Upper lobe of left lung (tissue), 4 donors: Measurements from ENCODE around the gene PRDM16.

Experiments used
- CTCF ChIP-seq, 6 experiments: fragments of 450-650 bp in 4 of 6; fragments of 200-600 bp in 2 of 6; sonication (generic) in 2 of 6; IDR thresholded peaks; one replicate each; pipeline ENCODE4 v1.5.1; 2016 to 2019; ENCODE audit warnings: antibody characterized with exemption in 6 of 6
- POLR2A ChIP-seq, 4 donors: fragments of 450-650 bp; IDR thresholded peaks; one replicate each; pipeline ENCODE4 v1.5.1; 2016 to 2017; ENCODE audit warnings: antibody characterized with exemption in 4 of 4, mild to moderate bottlenecking in 2 of 4

DNA sequence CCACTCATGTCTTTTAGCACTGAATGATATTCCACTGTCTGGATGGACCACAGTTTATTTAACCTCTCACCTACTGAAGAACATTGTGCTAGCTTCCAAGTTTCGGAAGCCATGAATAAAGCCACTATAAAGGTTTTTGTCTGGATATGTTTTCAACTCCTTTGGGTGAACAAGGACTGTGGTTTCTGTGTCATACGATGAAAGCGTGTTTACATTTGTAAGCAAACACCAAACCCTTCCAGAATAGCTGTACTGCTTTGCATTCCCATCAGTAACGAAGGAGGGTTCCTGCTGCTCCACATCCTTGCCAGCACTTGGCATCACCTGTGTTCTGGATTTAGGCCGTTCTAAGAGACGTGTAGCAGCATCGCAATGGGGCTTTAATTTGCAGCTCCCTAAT lies 374.8 kb downstream of the PRDM16 start:
- no peak for TF ChIP-seq CTCF (IDR thresholded peaks at IDR 0.05)
- TF ChIP-seq POLR2A (IDR thresholded peaks at IDR 0.05), result no peak
